GM21529 (cell line): ENCODE data around the gene ADGRG2.
"Not testable (repeated sequence)": the region's sequence is repeated elsewhere in the genome, so short reads cannot be mapped to it uniquely, and the experiment has no call there.

ENCODE experiments used
- ATAC-seq: cut with Tn5 transposase; IDR thresholded peaks from one replicate; pipeline ENCODE4 v1.9.1; 2021; ENCODE audit not compliant: unreplicated experiment

Gene ADGRG2

GRCh38 chrX:19089555-19090040 lies 32.7 kb downstream of the ADGRG2 start:
- ATAC-seq: no peak

DNA sequence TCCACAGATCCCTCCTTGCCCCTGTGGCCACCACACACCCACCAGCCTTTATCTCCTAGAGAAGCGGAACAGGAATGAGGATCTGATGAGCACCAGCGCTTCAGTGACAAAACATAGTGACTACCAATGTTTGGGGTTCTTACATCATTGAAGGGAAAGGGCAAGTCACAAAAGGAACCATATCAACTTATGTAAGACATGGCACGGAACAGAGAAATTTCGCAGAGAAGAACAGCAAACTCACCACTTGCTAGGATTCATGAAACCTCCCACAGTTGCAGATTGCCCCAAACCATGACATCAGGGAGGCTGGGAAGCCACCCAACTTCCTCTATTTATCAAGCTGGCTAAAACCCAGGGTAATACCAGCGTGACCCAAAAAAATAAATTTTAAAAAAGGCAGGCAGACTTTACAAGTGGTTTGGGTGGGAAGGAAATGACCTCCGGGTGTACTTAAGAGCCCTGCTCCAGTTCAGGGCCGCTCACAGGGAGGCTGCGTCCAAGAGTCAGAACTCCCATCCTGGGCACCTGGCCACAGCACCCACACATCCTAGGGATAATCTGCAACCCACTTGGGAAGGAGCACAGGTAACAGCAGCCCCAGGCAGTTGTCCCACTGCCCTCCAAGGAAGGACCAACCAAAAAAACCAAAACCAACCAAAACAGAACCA lies 36.0 kb downstream of the ADGRG2 start:
- no peak for ATAC-seq

DNA sequence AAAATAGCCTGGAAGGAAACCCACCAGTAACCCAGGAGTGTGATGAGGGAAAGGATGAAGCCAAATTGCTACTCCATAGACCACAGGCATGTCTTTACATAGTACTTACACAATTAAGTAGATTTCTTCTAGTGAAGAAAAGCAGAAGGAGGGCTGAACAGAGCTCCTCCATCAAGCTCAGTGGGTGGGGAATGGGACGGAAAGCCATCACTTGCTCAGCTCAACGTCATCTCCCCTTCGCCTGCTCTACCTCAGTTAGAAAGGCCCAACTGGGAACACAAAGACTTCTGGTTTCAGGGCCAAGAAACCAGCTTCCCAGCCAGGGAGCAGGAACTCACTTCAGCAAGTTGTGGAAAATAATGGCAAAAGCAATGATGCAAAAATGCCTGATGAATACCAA lies 36.6 kb downstream of the ADGRG2 start:
- ATAC-seq: no peak

DNA sequence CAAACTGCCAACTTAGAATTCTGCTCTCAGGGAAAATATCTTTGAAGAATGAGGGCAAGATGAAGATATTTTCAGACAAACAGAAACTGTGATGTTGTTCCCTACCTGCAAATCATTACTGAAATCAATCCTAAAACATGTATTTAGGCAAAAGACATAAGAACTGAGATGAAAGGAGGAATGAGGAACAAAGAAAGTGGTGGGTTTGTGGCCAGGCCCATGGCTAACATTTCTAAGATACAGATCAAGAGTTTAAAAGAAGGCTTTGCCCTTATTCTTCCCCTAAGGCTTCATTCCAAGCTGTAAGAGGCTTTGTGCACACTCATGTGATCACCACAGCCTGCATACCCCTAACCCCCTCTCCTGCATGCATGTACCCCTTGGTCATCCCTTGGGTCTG lies 46.5 kb downstream of the ADGRG2 start:
- ATAC-seq: no peak

- no peak for ATAC-seq
Measured at GRCh38 chrX:19072372-19072771, 49.9 kb downstream of the ADGRG2 start.

DNA sequence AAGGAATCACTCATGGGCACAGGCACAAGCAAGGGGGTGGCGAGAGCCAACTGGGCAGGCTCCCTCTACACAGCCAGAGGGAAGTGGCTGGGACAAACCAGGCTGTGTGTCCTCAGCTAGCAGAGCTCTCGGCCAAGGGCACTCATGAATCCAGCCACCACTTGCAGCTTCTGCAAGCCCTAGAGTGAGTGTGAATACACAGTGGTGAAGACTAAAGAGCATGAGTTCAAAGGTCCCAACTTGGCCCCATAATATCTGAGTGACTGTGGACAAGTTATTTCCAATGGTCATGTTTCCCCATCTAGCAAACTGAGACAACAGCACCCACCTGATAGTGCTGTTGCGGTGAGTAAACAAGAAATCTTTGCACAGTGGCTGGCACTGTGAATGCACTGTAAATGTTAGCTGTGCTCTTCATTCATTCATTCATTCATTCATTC lies 51.7 kb downstream of the ADGRG2 start:
- ATAC-seq: no peak

DNA sequence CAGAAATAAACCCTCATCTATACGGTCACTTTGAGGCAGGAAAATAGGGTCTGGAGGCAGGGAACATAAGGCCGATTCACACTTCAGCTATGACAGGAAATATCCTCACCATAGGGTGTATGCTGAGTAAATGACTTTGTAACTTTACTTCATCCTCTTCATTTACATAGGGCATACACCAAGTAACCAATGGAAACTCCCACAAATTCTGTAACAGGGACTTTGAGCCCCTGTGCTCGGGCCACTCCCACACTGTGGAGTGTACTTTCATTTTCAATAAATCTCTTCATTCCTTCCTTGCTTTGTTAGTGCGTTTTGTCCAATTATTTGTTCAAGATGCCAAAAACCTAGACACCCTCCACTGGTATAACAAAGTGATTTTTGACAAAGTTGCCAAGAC lies 55.3 kb downstream of the ADGRG2 start:
- ATAC-seq: not testable (repeated sequence)

DNA sequence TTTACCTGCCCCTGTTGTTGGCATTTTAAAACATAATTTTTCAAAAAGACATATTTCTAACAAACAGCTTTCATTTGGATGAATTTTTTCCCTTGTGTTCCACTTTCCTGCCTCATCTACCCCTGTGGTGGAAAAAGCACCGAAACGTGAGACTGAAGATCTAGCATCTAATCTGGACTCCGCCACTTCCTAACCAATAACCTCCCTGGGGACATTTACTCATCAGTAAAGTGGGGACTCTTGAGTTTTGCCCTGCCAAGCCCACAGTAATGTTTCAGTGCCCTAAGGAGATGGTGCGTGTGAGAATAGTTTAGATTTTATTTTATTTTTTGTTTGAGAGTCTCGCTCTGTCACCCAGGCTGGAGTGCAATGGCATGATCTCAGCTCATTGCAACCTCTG lies 56.7 kb downstream of the ADGRG2 start:
- ATAC-seq: no peak

GRCh38 chrX:19064175-19064574 lies 58.1 kb downstream of the ADGRG2 start:
- ATAC-seq: no peak

DNA sequence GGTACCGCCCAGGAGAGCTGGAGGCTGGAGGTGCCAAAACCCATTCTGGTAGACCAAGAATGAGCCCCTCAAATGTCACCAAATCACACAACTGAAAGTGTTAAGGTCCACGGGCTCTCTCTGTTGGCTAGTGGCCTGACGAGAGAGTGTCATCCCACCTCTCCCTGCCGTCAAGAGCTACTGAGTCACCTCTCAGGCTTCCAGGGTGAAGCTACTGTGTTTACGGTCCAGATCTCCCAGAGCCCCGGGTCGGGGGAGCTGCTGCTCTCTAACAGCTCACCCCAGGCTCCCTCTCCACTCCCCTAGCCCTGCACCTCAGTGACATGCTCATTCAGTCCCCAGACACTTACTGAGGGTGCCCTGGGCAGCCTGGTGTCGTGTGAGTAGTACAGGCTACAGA lies 59.2 kb downstream of the ADGRG2 start:
- no peak for ATAC-seq

GRCh38 chrX:19059067-19059466 lies 63.2 kb downstream of the ADGRG2 start:
- ATAC-seq: no peak

GRCh38 chrX:19057856-19058255 lies 64.4 kb downstream of the ADGRG2 start:
- no peak for ATAC-seq

GRCh38 chrX:19049110-19049509 lies 73.2 kb downstream of the ADGRG2 start:
- no peak for ATAC-seq

DNA sequence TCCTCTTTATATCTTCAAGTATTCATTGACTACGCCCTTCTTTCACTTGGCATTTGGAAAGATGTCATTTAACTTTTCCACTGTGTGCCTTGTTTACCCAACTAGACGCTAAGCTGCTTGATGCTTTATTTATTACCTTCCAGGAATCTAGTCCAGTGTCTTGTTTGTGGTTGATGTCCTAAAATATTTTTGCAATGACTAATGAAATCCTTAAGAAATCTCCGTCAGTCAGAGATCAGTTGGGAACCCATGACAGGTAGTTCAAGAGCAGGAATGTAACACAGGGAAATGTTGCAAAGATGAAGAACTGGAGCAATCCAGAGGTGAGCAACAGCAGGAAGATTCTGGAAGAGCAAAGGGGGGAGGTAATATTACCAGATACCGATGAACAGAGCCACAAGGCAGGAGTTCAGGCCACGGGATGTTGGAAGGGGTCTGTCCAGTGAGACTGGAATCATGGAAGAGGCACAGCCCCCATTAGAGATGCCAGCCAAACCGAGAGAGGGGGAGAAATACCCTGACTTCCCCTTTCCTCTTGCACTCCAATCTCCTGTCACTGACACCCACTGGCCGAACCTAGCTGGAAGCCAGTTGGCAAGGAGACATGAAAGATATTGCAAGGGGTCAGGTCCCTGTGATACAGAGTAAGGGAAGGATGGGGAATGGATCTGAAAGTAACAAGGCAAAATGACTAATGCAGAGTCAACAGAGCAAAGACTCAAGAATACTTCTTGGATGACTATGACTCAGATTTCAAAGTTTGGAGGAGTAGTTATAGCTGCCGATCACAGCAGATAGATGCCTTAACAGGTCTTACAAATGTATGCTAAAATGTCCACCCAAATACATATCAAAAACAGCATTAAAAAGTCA lies 75.7 kb downstream of the ADGRG2 start:
- no peak for ATAC-seq

DNA sequence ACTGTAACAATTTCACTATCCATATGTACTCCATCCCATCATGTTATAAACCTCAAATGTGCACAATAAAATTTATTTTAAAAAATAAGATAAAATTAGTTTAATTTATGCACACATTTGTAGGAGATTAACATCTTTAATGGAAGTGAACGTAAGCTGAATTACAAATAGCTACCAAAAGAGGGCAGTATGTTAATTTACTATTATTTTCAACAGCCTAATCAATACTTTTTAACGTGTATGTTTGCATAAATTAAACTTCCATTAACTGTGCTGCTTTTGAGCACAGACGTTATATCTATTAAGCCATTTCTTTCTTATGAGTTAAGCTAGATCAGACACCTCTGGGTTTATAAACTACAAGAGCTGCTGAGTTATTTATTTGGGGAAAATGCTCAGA lies 81.9 kb downstream of the ADGRG2 start:
- no peak for ATAC-seq

GRCh38 chrX:19034025-19034424 lies 88.2 kb downstream of the ADGRG2 start:
- no peak for ATAC-seq

DNA sequence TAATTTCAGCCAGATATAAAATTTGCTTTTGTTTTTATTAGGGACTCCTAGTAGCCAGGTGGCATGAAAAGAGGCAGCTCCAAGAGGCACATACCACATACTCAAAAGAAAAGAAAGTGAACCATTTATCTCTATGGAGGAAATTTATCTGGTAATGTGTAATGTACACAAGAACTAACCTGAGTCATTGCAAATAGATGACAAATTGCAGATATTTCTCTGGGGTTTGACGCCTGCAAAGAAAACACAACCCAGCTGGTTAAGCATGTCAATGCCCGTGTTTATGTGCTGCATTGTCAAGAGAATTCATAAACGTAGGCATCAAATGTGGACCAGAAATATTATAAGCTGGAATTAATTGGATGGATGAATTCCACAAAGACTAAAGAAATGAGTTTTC lies 91.5 kb downstream of the ADGRG2 start:
- no peak for ATAC-seq

DNA sequence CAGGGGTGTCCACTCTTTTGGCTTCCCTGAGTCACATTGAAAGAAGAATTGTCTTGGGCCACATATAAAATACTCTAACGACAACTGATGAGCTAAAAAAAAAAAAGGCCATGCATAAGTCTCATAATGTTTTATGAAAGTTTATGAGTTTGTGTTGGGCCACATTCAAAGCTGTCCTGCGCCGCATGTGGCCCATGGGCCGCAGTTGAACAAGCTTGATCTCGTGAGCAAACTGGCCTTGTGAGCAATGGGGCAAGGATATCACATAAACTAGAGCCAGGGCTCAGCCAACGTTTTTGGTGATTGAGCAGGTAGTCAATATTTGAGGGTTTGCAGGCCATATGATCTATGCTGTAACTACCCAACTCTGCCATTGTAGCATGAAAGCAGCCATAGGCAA lies 93.7 kb downstream of the ADGRG2 start:
- no peak for ATAC-seq

- no peak for ATAC-seq
Measured at GRCh38 chrX:19024366-19024765, 97.9 kb downstream of the ADGRG2 start.

- ATAC-seq: no peak
Measured at GRCh38 chrX:19019996-19020395, 102.3 kb downstream of the ADGRG2 start.

- ATAC-seq: peak; percentile 53
Measured at GRCh38 chrX:19017271-19017670, 105.0 kb downstream of the ADGRG2 start.

DNA sequence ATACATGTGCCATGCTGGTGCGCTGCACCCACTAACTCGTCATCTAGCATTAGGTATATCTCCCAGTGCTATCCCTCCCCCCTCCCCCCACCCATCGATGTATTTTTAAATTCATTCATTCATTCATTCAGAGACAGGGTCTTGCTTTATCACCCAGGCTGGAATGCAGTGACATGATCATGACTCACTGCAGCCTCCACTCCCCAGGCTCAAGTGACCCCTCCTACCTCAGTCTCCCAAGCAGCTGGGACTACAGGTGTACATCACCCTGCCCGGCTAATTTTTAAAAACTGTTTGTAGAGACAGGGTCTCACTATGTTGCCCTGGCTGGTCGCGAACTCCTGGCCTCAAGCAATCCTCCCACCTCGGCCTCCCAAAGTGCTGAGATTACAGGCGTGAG lies 105.7 kb downstream of the ADGRG2 start:
- ATAC-seq: not testable (repeated sequence)
